Measurements from ENCODE around the gene AKAP8L.

The AKAP8L gene

DNA sequence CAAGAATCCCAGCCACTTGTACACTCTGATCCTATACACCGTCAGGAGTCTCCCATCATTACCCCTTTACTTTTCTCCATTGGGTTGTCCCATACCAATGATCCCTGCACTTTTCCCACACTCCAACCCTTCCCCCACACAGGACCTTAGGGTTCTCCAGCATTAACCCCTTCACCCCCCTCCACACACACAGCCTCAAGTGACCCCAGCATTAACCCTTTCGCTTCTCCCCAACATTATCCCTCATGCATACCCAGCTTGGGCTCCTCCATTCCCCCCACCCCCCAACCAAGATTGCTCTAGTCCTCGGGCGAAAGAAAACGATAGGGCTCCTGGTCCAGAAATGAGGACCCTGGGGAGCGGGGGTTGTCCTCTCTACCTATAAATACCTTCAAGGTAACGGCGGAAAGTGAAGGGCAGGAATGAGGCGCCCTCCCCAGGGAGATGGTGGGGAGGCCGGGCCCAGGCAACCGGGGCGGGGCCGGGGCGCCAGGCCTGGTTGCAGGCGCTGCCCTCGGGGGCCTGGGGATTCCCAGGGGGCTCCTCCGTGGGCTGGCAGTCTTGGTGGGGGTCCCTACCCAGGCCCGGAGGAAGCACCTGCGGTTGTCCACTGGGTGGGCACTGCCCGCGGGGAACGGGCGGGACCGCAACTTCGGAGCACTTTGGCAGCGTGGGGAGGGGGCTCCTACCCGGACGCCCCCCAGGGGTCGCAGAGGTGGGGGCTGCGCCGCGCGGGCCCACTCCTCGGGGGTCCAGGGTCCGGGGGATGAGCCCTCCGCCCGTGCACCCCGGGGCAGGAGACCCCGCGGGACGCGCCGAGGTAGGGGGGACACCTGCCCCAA, 30.2 kb upstream of the AKAP8L start:
- DNase-seq: no peak

DNA sequence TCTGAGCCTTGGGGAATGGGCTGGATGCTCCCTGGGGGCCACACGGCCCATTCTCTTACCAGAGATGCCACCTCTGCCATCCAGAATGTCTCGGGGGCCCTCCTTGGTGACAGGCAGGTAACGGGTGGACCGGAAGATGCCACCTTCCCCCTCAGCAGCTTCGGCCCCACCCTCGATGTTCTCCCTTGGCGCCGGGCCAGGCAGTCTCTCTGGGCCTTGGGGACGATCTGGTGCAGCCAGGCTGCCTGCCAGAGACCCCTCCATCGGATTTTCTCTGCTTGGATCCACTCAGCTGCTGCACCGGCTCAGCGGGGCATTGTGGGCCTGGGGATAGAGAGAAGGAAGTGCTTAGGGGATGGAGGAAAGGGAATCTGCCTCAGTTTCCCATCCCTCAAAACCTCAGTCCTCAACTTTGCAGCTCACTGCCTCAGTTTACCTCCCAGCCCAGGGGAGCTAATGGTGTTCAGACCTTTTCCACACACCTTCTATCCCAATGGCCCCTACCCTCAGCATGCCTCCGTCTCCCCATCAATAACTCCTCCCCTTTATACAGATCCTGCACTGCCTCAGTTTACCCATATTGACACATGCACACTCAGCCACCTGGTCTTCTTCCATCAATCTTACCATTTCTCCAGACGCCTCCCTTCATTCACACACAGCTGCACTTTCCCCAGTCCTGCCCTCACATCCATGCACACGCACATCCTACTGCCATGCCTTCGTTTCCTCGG, 29.4 kb upstream of the AKAP8L start:
- no peak for DNase-seq

DNA sequence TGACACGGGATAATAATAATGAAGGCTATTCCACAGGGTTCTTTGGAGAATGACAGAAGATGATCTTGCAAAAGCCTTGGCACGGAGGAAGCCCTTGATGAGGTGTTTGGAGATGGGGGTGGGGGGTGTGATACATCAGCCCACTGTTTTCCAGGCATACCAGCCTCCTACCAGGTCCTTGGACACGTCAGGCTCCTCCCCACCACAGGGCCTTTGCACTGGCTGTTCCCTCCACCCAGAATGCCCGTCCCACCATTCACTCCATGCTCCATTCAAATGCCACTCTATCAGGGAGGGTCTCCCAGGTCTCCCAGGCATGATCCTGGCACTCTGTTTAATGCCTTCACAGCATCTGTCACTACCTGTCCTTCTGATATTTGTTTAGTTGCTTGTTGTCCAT, 28.3 kb upstream of the AKAP8L start:
- no peak for DNase-seq

DNA sequence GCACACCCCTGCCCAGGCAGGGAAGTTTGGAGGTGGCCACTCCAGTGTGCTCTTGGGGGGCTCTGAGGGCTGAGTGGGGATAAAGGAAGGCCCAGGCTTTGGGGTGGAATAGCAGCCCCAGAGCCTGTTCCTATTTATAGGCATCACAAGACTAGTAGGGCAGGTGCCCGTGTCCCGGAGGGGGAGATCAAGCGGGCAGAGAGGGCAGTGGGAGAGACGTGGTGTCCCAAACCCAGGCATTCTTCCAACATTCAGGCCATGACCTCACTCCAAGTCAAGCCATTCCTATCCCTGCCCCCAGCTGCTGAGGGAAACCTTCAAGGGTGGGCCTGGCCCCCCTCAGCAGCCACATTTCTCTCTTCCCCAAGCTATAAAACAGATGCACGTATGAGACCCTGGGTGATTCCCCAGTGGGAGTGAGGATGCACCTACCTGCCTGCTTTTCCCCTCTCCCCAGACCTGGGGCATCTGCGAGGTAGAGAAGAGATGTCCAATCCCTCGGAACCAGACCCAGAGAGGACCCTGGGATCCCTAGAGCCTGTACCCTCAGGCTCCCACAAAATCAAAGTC, 27.1 kb upstream of the AKAP8L start:
- DNase-seq: no peak

DNA sequence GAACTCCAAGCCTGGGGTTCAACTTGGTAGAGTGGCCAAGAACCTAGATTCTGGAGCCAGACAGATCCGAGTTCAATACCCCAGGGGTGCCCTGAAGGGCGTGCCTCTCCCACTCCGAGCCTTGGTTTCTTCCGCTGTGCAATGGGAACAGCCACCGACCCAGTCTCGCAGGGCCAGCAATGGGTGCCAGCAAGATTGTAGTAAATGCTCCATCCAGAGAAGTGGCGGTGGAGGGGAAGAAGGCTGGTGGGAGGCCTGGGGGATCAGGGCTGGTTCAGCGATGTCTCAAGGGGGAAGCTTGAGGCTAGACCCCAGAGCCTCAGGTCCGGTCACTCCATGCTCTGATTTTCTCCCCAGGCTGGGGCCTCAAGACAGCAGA, 26.4 kb upstream of the AKAP8L start:
- DNase-seq: no peak

DNA sequence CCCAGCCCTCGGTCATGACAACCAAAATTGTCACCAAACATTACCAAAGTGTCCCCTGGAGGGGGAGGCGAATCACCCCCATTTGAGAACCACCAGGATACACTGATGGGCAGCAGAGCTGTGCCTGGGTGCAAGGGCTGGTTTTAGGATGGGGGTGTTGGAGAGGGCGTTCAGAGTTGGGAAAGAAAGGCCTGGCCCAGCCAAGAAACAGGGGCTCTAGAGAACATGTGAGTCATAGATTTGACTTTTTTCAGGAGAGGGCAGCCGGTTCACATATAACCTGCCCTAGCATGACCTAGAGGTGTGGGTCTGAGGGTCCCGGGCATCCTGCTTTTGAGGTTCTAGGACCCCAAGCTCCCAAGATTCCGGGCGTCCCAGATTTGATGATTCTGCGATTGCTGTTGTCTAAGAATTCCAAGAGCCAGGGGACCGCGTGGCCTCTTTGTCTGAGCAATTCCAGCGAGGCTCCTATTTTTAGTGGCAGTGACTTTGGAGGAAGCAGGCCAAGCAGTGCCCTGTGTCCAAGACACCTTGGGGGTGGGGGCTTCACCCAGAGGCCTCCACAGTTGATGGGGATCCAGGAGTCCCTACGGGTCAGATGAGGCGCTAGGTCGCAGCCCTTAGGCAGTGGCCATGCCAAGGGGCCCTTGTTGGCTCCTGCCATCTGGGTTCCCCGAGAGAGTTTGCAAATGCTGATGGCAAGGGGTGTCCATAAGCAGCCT, 25.9 kb upstream of the AKAP8L start:
- no peak for DNase-seq

DNA sequence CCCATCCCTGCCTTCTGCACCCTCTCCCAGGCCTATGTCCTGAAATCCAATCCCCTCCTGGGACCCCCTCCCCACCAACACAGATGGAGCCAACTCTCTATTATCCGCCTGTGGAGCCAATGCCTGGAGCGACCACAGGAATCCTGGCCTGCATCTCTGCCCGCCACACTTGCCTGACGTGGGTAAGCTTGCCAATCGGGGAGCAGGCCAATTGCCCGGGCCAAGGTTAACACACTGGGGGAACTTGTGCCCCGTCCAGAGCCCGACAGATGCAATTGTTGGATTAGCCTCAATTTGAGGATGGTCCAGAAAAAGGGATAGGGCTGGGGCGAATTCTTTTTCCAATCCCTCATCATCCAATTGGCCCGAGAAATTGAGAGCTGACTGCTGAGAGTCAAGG, 25.1 kb upstream of the AKAP8L start:
- DNase-seq: no peak

DNA sequence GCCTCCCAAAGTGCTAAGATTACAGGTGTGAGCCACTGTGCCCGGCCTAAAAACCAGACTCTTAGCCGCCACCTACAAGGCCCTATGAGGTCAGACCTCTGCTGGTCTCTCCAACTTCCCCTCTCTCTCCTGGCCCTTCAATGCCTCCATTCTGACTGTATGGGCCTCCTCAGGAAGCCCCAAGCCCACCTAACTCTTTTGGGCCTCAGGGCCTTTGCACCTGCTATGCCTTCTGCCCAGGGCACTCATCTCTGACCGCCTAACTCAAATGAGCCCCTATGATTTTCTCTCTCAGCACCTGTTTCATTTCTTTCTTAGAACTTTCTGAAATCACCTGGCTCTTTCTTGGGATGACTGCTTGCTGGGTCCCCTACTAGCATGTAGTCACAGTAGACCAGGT, 24.5 kb upstream of the AKAP8L start:
- no peak for DNase-seq

DNA sequence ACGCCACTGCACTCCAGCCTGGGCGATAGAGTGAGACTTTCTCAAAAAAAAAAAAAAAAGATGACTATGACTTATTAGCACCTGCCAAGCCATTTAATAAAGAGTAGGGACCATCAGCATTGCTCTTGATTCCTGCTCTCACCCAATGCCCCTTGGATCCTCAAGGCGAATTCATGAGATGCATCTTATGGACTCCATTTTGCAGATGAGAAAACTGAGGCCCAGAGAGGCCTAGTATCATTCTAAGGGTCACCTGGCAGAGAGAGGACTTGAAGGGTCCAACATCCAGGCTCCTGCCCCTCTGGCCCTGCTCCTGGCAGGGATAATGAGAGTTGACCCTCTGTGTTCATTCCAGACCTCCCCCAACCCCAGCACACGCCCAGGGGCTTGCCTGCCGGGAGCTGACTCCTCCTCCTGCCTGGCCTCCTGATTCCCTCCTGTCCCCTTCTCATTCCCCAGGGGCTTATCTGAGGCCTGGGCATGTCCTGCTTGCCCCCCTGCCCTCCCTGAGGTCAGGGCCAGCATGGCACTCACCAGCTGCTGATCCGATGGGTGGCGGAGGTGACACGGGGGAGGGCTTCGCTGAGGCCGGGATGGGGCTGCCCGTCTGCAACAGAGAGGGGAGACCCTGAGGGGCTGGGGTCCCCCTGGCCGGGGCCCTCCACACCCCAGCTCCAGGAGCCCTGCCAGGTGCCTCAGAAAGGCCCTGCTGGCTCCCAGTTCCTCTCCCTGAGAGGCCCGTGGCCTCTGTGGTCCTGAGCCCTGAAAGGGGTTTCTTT, 23.5 kb upstream of the AKAP8L start:
- DNase-seq: no peak

DNA sequence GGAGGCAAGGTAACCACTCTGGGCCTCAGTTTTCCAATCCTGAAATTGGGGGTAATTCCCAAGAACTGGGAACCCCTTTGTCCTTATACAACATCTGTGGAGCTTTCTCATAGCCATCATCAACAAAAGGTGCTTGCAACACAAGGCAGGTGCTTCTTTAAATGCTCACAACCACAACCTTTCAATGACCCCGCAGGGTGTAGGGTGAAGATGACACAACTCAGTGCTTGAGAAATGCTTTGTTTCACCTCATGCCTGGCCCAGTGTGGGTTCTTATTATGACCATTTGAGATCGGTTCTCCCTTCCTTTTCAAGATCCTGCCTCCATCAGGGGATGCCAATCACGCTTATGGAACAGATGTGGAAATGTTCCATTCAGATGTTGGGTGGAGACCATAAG, 22.5 kb upstream of the AKAP8L start:
- DNase-seq: no peak

DNA sequence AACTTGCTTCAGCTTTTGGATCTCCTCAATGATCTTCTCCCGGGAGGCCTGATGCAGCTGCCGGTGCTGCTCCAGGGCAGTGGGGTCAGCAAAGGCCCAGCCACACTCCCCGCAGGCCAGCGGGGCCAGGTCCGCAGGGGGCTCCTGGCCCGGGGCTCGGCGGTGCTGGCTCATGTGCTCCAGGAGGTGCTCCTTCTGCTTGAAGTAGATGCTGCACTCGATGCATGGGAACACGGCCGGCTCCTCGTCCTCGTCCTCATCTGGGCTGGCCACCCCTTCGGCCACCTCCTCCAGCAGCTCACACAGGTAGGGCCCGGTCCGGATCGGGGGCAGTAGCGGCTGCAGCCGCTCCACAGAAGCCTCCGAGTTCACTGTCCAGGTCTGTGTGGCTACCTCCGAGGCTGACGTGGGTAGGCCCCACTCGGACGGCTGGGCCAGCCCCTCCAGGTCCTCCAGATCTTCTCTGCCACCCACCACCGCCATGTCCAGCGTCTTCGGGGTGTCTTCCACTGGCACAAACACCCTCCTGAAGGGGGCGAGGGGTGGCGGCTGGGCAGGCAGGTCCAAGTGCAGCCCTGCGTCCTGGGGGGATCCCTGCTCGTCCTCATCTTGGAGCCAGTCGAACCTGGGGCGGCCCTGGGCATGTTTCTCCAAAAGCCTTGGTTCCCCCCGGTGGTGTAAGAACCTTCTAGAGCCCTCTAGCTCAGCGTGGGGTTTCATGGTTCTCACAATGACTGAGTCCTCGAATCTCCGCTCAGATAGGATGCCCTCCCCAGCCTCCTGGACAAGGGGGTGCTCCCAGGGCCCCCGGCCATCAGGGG, 21.2 kb upstream of the AKAP8L start:
- no peak for DNase-seq

DNA sequence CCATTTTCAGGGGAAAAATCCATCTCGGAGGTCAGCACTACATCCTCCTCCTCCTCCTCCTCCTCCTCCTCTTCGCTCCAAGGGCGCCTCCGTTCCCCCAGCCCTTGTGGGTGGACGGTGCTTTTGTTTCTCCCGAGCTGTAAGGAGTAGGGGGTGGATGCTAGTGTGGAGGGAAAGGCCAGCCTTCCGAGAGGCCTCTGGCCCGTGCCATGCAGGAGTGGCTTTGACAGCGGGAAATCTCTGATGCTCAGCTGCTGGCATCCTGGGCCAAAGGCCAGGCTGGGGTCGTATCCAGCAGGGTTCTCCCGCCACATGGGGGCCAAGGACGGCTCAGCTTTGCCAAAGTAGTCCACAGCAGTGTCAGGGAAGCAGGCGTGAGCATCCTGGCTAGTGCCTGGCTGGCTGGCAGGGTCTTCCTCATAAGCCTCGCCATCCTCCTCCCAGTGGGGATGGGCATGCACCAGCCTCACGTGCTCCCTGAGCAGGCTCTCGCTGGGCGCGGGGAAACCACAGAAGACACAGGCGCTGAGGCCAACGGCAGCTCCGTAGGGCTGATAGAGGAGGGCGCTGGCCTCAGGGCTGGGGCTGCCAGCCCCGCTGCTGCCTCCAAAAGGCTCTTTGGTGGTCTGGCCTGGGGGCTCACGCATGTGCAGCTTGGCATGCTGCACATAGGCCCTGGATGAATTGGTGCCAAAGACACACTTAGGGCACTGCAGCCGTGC, 20.5 kb upstream of the AKAP8L start:
- DNase-seq: no peak

DNA sequence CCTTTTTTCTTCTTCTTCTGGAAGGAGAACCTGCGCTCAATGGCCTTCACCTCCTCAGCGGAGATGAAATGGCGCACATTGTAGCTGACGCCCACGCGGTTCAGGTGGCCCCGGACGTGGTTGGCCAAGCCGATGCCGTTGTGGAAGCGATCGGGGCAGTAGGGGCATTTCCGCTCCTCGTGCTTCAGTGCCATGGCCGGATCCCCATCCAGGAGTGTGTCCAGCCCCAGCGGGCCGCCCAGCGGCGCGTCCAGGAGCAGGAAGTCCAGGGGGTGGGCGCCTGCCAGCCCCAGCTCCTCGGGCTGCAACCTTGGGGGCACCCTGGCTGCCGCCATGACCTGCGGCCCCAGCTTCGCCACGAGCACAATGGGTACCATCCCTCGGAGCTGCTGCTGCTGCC, 19.8 kb upstream of the AKAP8L start:
- DNase-seq: no peak

DNA sequence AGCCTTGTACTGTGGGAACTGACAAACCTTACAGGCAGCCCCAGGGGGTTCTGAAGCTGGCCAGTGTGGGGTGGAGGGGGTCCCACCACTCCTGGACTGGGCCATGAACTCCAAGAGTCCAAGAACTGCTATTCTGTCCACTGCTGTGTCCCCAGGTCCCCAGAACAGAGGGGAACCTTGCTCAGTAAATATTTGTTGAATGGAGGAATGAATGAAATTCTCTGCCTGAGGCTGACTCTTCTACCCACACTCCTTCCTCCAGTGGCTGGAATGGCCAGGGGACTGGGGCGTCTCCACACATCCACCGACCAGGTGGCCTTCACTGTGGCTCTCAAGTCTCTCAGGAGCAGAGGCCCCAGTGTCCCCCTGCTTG, 19.3 kb upstream of the AKAP8L start:
- DNase-seq: no peak

DNA sequence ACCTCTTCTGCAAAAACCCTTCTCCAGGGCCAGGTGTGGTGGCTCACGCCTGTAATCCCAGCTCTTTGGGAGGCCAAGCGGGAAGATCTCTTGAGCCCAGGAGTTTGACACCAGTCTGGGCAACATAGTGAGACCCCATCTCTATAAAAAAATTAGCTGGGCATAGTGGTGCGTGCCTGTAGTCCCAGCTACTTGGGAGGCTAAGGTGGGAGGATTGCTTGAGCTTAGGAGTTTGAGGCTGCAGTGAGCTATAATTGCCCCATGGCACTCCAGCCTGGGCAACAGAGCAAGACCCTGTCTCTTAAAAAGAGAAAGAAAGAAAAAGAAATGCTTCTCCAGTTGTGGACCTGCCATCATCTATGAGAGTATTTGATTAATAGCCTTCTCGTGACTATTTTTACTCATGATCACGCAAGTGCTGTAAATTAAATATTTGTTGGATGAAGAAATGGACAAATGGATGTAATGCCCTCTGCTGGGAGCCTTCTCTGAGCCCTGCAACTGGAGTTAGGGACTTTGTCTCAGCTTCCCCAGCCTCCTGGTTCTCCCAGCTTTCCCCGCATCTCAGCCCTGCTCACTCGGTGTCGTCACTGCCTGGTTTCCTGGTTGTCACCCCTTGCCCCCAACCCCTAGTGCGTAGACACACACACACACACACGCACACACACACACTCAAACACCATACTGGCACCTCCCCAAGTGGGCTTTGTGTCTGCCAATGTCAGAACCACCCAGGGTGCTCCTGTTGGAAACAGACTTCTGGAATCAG, 18.8 kb upstream of the AKAP8L start:
- no peak for DNase-seq

DNA sequence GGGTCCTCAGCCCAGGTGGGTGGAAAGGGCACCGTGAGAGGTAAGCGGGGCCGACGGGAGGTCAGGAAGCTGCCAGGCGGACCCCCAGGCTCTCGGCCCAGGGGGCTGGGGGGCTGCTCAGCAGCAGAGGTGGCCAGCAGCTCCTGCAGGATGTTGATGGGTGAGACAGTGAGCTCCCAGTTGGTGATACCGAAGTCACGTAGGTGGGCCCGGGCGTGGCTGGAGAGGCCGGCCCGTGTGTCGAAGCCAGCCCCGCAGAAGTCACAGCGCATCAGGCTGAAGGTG, 18.0 kb upstream of the AKAP8L start:
- DNase-seq: no peak

DNA sequence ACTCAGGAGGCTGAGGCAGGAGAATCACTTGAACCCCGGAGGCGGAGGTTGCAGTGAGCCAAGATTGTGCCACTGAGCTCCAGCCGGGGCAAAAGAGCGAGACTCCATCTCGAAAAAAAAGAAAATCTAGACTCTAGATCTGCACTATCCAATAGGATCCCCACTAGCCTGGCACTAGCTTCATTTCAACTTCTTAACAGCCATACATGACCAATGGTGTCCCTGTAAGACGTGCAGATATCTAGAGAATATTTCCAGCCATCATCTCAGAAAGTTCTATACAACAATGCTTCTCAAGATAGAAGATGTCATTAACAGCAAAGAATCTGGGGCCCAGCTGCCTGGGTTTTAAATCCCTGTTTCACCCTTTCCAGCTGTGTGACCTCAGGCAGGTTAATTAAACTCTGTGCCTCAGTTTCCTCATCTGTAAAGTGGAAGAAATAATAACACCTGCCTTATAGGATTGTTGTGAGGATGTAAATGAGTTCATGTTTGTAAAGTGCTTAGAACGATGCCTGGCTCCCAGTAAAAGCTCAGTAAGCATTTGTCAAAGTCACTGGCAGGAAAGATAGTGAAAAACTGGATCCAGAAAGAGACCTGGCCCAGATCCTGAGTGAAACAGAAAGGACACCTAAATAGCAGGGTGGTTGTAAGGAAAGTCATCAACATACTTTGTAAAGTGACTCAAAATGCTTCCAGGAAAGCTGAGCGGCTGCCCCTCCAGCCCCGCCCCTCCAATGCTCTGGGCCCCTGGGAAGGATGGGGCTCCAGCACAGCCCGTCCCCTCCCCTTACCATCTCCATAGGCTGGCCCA, 17.4 kb upstream of the AKAP8L start:
- no peak for DNase-seq

DNA sequence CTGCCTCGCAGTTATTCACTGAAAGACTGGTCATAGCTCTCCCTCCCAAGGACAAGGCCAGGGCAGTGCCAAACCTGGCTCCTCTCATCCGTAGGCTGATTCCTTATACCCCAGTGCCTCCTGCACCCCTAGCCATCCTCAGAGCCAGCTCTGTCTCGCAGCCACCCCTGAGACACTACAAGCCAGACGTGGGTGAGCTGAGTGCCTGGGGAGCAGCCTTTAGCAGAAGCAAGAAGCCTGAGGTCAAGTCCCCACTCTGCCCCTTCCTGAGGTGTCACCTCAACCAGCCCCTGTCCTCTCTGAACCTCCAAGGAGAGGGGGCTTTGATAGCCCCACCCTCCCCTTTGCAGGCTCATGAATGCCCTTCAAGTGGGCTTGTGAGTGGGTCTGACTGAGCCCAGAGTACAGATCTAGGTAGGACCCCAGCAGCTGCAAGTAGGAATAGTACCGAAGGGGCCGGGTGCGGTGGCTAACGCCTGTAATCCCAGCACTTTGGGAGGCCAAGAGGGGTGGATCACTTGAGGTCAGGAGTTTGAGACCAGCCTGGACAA, 14.8 kb upstream of the AKAP8L start:
- no peak for DNase-seq

Data from SW 1271 (cell line).